ENCODE results near the gene PPIC. TPM values are rescaled to one million over a fixed set of nuclear protein-coding genes. Genes with fewer than 3 reads are reported as not detected.

PPIC gene
- total RNA-seq (2014; rRNA removed; shearing (Covaris generic); ENCODE audit: low replicate concordance) = not detected in 2 replicates

- no peak within 1 kb of the TSS for H2AFZ ChIP-seq (ENCODE audit: low read length)
- no peaks in the 10 kb centered on the region for H3K9me2 ChIP-seq (replicated peaks; ENCODE audit: insufficient read depth, low read length)
- no peaks in the 10 kb centered on the region for H3K79me2 ChIP-seq (ENCODE audit: low read length)
- H3K9ac ChIP-seq (ENCODE audit: low read length) = no peak within 1 kb of the TSS
- no peak for DNase-seq
- no peaks in the 10 kb centered on the region for H3K27me3 ChIP-seq (ENCODE audit: low read length)
- no peaks in the 10 kb centered on the region for H3K9me3 ChIP-seq (ENCODE audit: low read length)
- no peak within 1 kb of the TSS for H3K4me2 ChIP-seq (ENCODE audit: low read depth, low read length, poor library complexity, severe bottlenecking)
- no peaks in the 10 kb centered on the region for H3K4me1 ChIP-seq (ENCODE audit: low read length)
- no peaks in the 10 kb centered on the region for H3K36me3 ChIP-seq (ENCODE audit: insufficient read depth, low read length)
- no peak within 1 kb of the TSS for H3K27ac ChIP-seq (ENCODE audit: low read length)
- H3K4me3 ChIP-seq (ENCODE audit: low read length) = no peak within 1 kb of the TSS
- no peaks in the 10 kb centered on the region for H4K20me1 ChIP-seq (ENCODE audit: insufficient read depth, low read depth, low read length)
These were observed at the start of gene PPIC for GRCh38 chr5:123036391-123037103. Gene PPIC (minus strand): TSS chr5:123036725. CDS start chr5:123036625, 100 bp downstream.

GRCh38 chr5:123085638-123086286 lies 49.2 kb upstream of the PPIC start:
- no peak for DNase-seq
- no peak overlapping the region for H3K4me2 ChIP-seq (ENCODE audit: low read depth, low read length, poor library complexity, severe bottlenecking)
- no peaks in the 10 kb centered on the region for H3K4me1 ChIP-seq (ENCODE audit: low read length)
- H3K36me3 ChIP-seq (ENCODE audit: insufficient read depth, low read length) = no peaks in the 10 kb centered on the region
- no peak overlapping the region for H3K27ac ChIP-seq (ENCODE audit: low read length)
- H3K9ac ChIP-seq (ENCODE audit: low read length) = no peak overlapping the region
- no peak overlapping the region for H3K4me3 ChIP-seq (ENCODE audit: low read length)
- no peak overlapping the region for H2AFZ ChIP-seq (ENCODE audit: low read length)
- H4K20me1 ChIP-seq (ENCODE audit: insufficient read depth, low read depth, low read length) = no peaks in the 10 kb centered on the region
- no peaks in the 10 kb centered on the region for H3K27me3 ChIP-seq (ENCODE audit: low read length)
- H3K9me3 ChIP-seq (ENCODE audit: low read length) = no peaks in the 10 kb centered on the region; the same call in 1 of the 2 replicates
- no peaks in the 10 kb centered on the region for H3K79me2 ChIP-seq (ENCODE audit: low read length)
- no peaks in the 10 kb centered on the region for H3K9me2 ChIP-seq (replicated peaks; ENCODE audit: insufficient read depth, low read length)

GRCh38 chr5:123084730-123085605 lies 48.4 kb upstream of the PPIC start:
- Histone ChIP-seq H2AFZ (ENCODE audit: low read length) (no peak overlapping the region), H3K9ac (ENCODE audit: low read length) (no peak overlapping the region), H3K4me3 (ENCODE audit: low read length) (no peak overlapping the region), H3K36me3 (ENCODE audit: insufficient read depth, low read length) (no peaks in the 10 kb centered on the region), H3K9me3 (ENCODE audit: low read length) (no peaks in the 10 kb centered on the region; the same call in 1 of the 2 replicates), H3K27ac (ENCODE audit: low read length) (no peak overlapping the region), H3K79me2 (ENCODE audit: low read length) (no peaks in the 10 kb centered on the region), H3K4me2 (ENCODE audit: low read depth, low read length, poor library complexity, severe bottlenecking) (no peak overlapping the region), H3K27me3 (ENCODE audit: low read length) (no peaks in the 10 kb centered on the region), H4K20me1 (ENCODE audit: insufficient read depth, low read depth, low read length) (no peaks in the 10 kb centered on the region), H3K9me2 (replicated peaks; ENCODE audit: insufficient read depth, low read length) (no peaks in the 10 kb centered on the region), H3K4me1 (ENCODE audit: low read length) (no peaks in the 10 kb centered on the region)
- no peak for DNase-seq

- H3K36me3 ChIP-seq (ENCODE audit: insufficient read depth, low read length) = no peaks in the 10 kb centered on the region
- H3K9ac ChIP-seq (ENCODE audit: low read length) = no peak overlapping the region
- no peak overlapping the region for H3K4me3 ChIP-seq (ENCODE audit: low read length)
- no peak overlapping the region for H2AFZ ChIP-seq (ENCODE audit: low read length)
- no peak for DNase-seq
- H3K4me1 ChIP-seq (ENCODE audit: low read length) = no peaks in the 10 kb centered on the region
- H4K20me1 ChIP-seq (ENCODE audit: insufficient read depth, low read depth, low read length) = no peaks in the 10 kb centered on the region
- no peaks in the 10 kb centered on the region for H3K79me2 ChIP-seq (ENCODE audit: low read length)
- no peaks in the 10 kb centered on the region for H3K9me2 ChIP-seq (replicated peaks; ENCODE audit: insufficient read depth, low read length)
- no peaks in the 10 kb centered on the region; the same call in 1 of the 2 replicates for H3K9me3 ChIP-seq (ENCODE audit: low read length)
- H3K4me2 ChIP-seq (ENCODE audit: low read depth, low read length, poor library complexity, severe bottlenecking) = no peak overlapping the region
- no peak overlapping the region for H3K27ac ChIP-seq (ENCODE audit: low read length)
- no peaks in the 10 kb centered on the region for H3K27me3 ChIP-seq (ENCODE audit: low read length)
These were observed 46.8 kb upstream of the PPIC start for GRCh38 chr5:123083298-123083697.

- H3K36me3 ChIP-seq (ENCODE audit: insufficient read depth, low read length) = no peaks in the 10 kb centered on the region
- H3K9ac ChIP-seq (ENCODE audit: low read length) = no peak overlapping the region
- no peaks in the 10 kb centered on the region for H3K9me2 ChIP-seq (replicated peaks; ENCODE audit: insufficient read depth, low read length)
- no peak overlapping the region for H3K4me2 ChIP-seq (ENCODE audit: low read depth, low read length, poor library complexity, severe bottlenecking)
- no peak overlapping the region for H3K27ac ChIP-seq (ENCODE audit: low read length)
- H3K9me3 ChIP-seq (ENCODE audit: low read length) = no peaks in the 10 kb centered on the region
- H3K4me1 ChIP-seq (ENCODE audit: low read length) = no peaks in the 10 kb centered on the region
- no peaks in the 10 kb centered on the region for H3K27me3 ChIP-seq (ENCODE audit: low read length)
- no peak overlapping the region for H2AFZ ChIP-seq (ENCODE audit: low read length)
- no peaks in the 10 kb centered on the region for H4K20me1 ChIP-seq (ENCODE audit: insufficient read depth, low read depth, low read length)
- H3K79me2 ChIP-seq (ENCODE audit: low read length) = no peaks in the 10 kb centered on the region
- H3K4me3 ChIP-seq (ENCODE audit: low read length) = no peak overlapping the region
- DNase-seq = no peak
These were observed 43.7 kb upstream of the PPIC start for GRCh38 chr5:123080215-123080614.

GRCh38 chr5:123075521-123076163 lies 39.1 kb upstream of the PPIC start:
- no peaks in the 10 kb centered on the region for H4K20me1 ChIP-seq (ENCODE audit: insufficient read depth, low read depth, low read length)
- H3K79me2 ChIP-seq (ENCODE audit: low read length) = no peaks in the 10 kb centered on the region
- H3K9me2 ChIP-seq (replicated peaks; ENCODE audit: insufficient read depth, low read length) = no peaks in the 10 kb centered on the region
- H3K27me3 ChIP-seq (ENCODE audit: low read length) = no peaks in the 10 kb centered on the region
- H3K4me1 ChIP-seq (ENCODE audit: low read length) = no peaks in the 10 kb centered on the region
- no peak for DNase-seq
- no peaks in the 10 kb centered on the region for H3K36me3 ChIP-seq (ENCODE audit: insufficient read depth, low read length)
- no peak overlapping the region for H3K4me2 ChIP-seq (ENCODE audit: low read depth, low read length, poor library complexity, severe bottlenecking)
- no peak overlapping the region for H3K27ac ChIP-seq (ENCODE audit: low read length)
- H3K9me3 ChIP-seq (ENCODE audit: low read length) = no peaks in the 10 kb centered on the region
- H3K9ac ChIP-seq (ENCODE audit: low read length) = no peak overlapping the region
- H3K4me3 ChIP-seq (ENCODE audit: low read length) = no peak overlapping the region
- H2AFZ ChIP-seq (ENCODE audit: low read length) = no peak overlapping the region

- H3K9me2 ChIP-seq (replicated peaks; ENCODE audit: insufficient read depth, low read length) = no peaks in the 10 kb centered on the region
- H2AFZ ChIP-seq (ENCODE audit: low read length) = no peak overlapping the region
- H3K36me3 ChIP-seq (ENCODE audit: insufficient read depth, low read length) = no peaks in the 10 kb centered on the region
- H3K4me1 ChIP-seq (ENCODE audit: low read length) = no peaks in the 10 kb centered on the region
- no peaks in the 10 kb centered on the region for H3K27me3 ChIP-seq (ENCODE audit: low read length)
- no peaks in the 10 kb centered on the region for H3K9me3 ChIP-seq (ENCODE audit: low read length)
- no peak overlapping the region for H3K4me3 ChIP-seq (ENCODE audit: low read length)
- H3K4me2 ChIP-seq (ENCODE audit: low read depth, low read length, poor library complexity, severe bottlenecking) = no peak overlapping the region
- no peaks in the 10 kb centered on the region for H4K20me1 ChIP-seq (ENCODE audit: insufficient read depth, low read depth, low read length)
- no peak overlapping the region for H3K9ac ChIP-seq (ENCODE audit: low read length)
- no peak overlapping the region for H3K27ac ChIP-seq (ENCODE audit: low read length)
- H3K79me2 ChIP-seq (ENCODE audit: low read length) = no peaks in the 10 kb centered on the region
- DNase-seq = no peak
These were observed 31.9 kb upstream of the PPIC start for GRCh38 chr5:123068368-123068938.
